ENCODE measurements around the gene UNC5B.

GRCh38 chr10:71241114-71241829 is 28.9 kb downstream of the UNC5B start:
- TF ChIP-seq EZH2phosphoT487 (IDR thresholded peaks at IDR 0.05; ENCODE audit: borderline replicate concordance) (no peak), SP1 (IDR thresholded peaks at IDR 0.05; ENCODE audit: low read depth) (no peak), POLR2AphosphoS5 (IDR thresholded peaks at IDR 0.05; ENCODE audit: low read depth, low read length) (no peak), REST (IDR thresholded peaks at IDR 0.05; ENCODE audit: low read depth) (no peak)

All from HCT116 (cell line).